ENCODE results near the gene DTNA.
"Not testable (repeated sequence)": the region's sequence is repeated elsewhere in the genome, so short reads cannot be mapped to it uniquely, and the experiment has no call there.

Gene DTNA

GRCh38 chr18:34709750-34710441, at the start of gene DTNA:
DTNA (plus strand) TSS chr18:34710298; CDS start chr18:34755977, 45,679 bp downstream.
- peak; percentile 12 to 29 for DNase-seq

- no peak for DNase-seq
These were observed 49.5 kb upstream of the DTNA start for GRCh38 chr18:34660572-34660971.

GRCh38 chr18:34661464-34662087, 48.5 kb upstream of the DTNA start:
- peak; percentile 15 to 18 for DNase-seq

GRCh38 chr18:34676816-34677574, 33.1 kb upstream of the DTNA start:
- no peak for DNase-seq

- not testable (repeated sequence) for DNase-seq
These were observed 20.3 kb upstream of the DTNA start for GRCh38 chr18:34689750-34690149.

- DNase-seq: no peak
These were observed 18.5 kb upstream of the DTNA start for GRCh38 chr18:34691614-34692013.

GRCh38 chr18:34694591-34695165, 15.4 kb upstream of the DTNA start:
- no peak for DNase-seq

- no peak for DNase-seq
These were observed 14.8 kb upstream of the DTNA start for GRCh38 chr18:34695310-34695709.

- DNase-seq: no peak
These were observed 13.4 kb upstream of the DTNA start for GRCh38 chr18:34696671-34697070.

- DNase-seq: no peak
These were observed 12.9 kb upstream of the DTNA start for GRCh38 chr18:34697233-34697632.

- DNase-seq: no peak
These were observed 12.2 kb upstream of the DTNA start for GRCh38 chr18:34697891-34698290.

- no peak for DNase-seq
These were observed 8.2 kb upstream of the DTNA start for GRCh38 chr18:34701911-34702310.

- no peak for DNase-seq
These were observed 7.3 kb upstream of the DTNA start for GRCh38 chr18:34702814-34703213.

GRCh38 chr18:34704074-34704473, 6.0 kb upstream of the DTNA start:
- no peak for DNase-seq

- no peak for DNase-seq
These were observed 5.3 kb upstream of the DTNA start for GRCh38 chr18:34704823-34705222.

- DNase-seq: no peak
These were observed 2.4 kb upstream of the DTNA start for GRCh38 chr18:34707670-34708069.

- DNase-seq: peak in 1 of 2 experiments; percentile 9
These were observed 994 bp upstream of the DTNA start for GRCh38 chr18:34709104-34709503.

- DNase-seq: no peak
These were observed 388 bp downstream of the DTNA start for GRCh38 chr18:34710458-34710914.

GRCh38 chr18:34710934-34711333, 836 bp downstream of the DTNA start:
- peak; percentile 46 to 69 for DNase-seq

- not testable (repeated sequence) for DNase-seq
These were observed 6.0 kb downstream of the DTNA start for GRCh38 chr18:34716111-34716510.

- no peak for DNase-seq
These were observed 8.5 kb downstream of the DTNA start for GRCh38 chr18:34718610-34719009.

GRCh38 chr18:34720220-34720619, 10.1 kb downstream of the DTNA start:
- DNase-seq: no peak

- DNase-seq: no peak
These were observed 13.0 kb downstream of the DTNA start for GRCh38 chr18:34723143-34723542.

All from NCI-H1930 (cell line).